A549 (cell line): ENCODE measurements around the gene PEPD. TPM values are rescaled to one million over a fixed set of nuclear protein-coding genes. Genes with fewer than 3 reads are reported as not detected.

ENCODE experiments used
- ATAC-seq, 2 experiments: fragments of 200-7000 bp in 1 of 2; fragments of >200 bp in 1 of 2; cut with Nextera tagmentation in 1 of 2; cut with Tn5 transposase in 1 of 2; 3 replicates each; pipeline versions ENCODE4 v1.8.0 to v1.9.1; 2018 to 2020; ENCODE audit warnings: mild to moderate bottlenecking in 1 of 2, moderate library complexity in 1 of 2
- CTCF ChIA-PET: fragments of 300-600 bp; sonication (Branson Sonifier 250); formaldehyde crosslinking; extraction: SDS; loops from one replicate; lab custom pipeline; 2021; ENCODE audit warnings: antibody characterized with exemption, inconsistent platforms; lab: Yijun Ruan, JAX
- POLR2A ChIA-PET: fragments of 350-600 bp; formaldehyde crosslinking; extraction: SDS; loops from one replicate; lab custom pipeline; 2021; ENCODE audit warnings: antibody characterized with exemption, inconsistent platforms; lab: Yijun Ruan, JAX
- DNase-seq, 2 experiments: peaks; one replicate each; pipeline versions ENCODE4 v3.0.0 to v3.0.0-alpha.2; 2011 to 2016; ENCODE audit warnings: low read depth in 1 of 2, low spot score in 1 of 2
- FAIRE-seq: peaks from 2 replicates; lab custom pipeline; 2011; peaks lifted over from hg19 to GRCh38; lab: Jason Lieb, UNC
- H3K27ac ChIP-seq, 2 experiments: fragments of >200 bp; sonication (Bioruptor Twin); formaldehyde crosslinking; 3 replicates each; pipeline ENCODE4 v1.5.1; 2016 to 2017
- H3K4me1 ChIP-seq: fragments of >200 bp; sonication (Bioruptor Twin); formaldehyde crosslinking; 3 replicates; pipeline ENCODE4 v1.6.1; 2016
- H3K4me2 ChIP-seq: fragments of >200 bp; sonication (Bioruptor Twin); formaldehyde crosslinking; 3 replicates; pipeline ENCODE4 v1.6.1; 2016
- H3K4me3 ChIP-seq: fragments of >200 bp; sonication (Bioruptor Twin); formaldehyde crosslinking; 3 replicates; pipeline ENCODE4 v1.5.1; 2016
- H3K9me3 ChIP-seq: fragments of >200 bp; sonication (Bioruptor Twin); formaldehyde crosslinking; 3 replicates; pipeline ENCODE4 v1.6.1; 2016
- ATOH8 ChIP-seq: fragments of 250-450 bp; sonication (Bioruptor Pico); IDR thresholded peaks from 2 replicates; pipeline ENCODE4 v1.5.0; 2020; ENCODE audit warnings: low read depth, mild to moderate bottlenecking, moderate library complexity
- BHLHE40 ChIP-seq: IDR thresholded peaks from 2 replicates; pipeline ENCODE4 v1.6.1; 2012; ENCODE audit warnings: low read depth, low read length, inconsistent platforms
- CBX2 ChIP-seq: fragments of 200-600 bp; sonication (generic); IDR thresholded peaks from 2 replicates; pipeline ENCODE4 v1.6.1; 2016; ENCODE audit warnings: low read depth, mild to moderate bottlenecking, borderline replicate concordance
- CBX8 ChIP-seq: fragments of 200-600 bp; sonication (generic); IDR thresholded peaks from 2 replicates; pipeline ENCODE4 v1.6.1; 2016
- CEBPB ChIP-seq, 2 experiments: fragments of >200 bp in 1 of 2; sonication (Bioruptor Twin) in 1 of 2; formaldehyde crosslinking in 1 of 2; IDR thresholded peaks; 2 replicates each; pipeline ENCODE4 v1.6.1; 2012 to 2016
- FOXS1 ChIP-seq: fragments of 250-450 bp; sonication (Bioruptor Pico); IDR thresholded peaks from 2 replicates; pipeline ENCODE4 v1.5.0; 2020; ENCODE audit warnings: mild to moderate bottlenecking, moderate library complexity
- GATA3 ChIP-seq: IDR thresholded peaks from 2 replicates; pipeline ENCODE4 v1.6.1; 2012; ENCODE audit warnings: borderline replicate concordance
- HOXB13 ChIP-seq: fragments of 250-450 bp; sonication (Bioruptor Pico); IDR thresholded peaks from 2 replicates; pipeline ENCODE4 v1.5.0; 2020; ENCODE audit warnings: low read depth, mild to moderate bottlenecking, moderate library complexity
- JUNB ChIP-seq: fragments of >200 bp; sonication (Bioruptor Twin); formaldehyde crosslinking; IDR thresholded peaks from 2 replicates; pipeline ENCODE4 v1.6.1; 2016
- MAZ ChIP-seq: fragments of 150-350 bp; IDR thresholded peaks from 2 replicates; pipeline ENCODE4 v1.6.1; 2014; ENCODE audit warnings: antibody characterized with exemption, low read depth, low read length, borderline replicate concordance
- MYC ChIP-seq: IDR thresholded peaks from 2 replicates; pipeline ENCODE4 v1.6.1; 2012; ENCODE audit warnings: mild to moderate bottlenecking, inconsistent platforms, low read length, improper control_type of control experiment, borderline replicate concordance
- NR3C1 ChIP-seq: fragments of >200 bp; sonication (Bioruptor Twin); formaldehyde crosslinking; IDR thresholded peaks from 3 replicates; pipeline ENCODE4 v1.6.1; 2017
- PHF8 ChIP-seq: fragments of 200-600 bp; sonication (generic); IDR thresholded peaks from 2 replicates; pipeline ENCODE4 v1.6.1; 2016; ENCODE audit warnings: low read depth, mild to moderate bottlenecking, antibody characterized with exemption, moderate library complexity, borderline replicate concordance
- POLR2AphosphoS2 ChIP-seq: conservative IDR thresholded peaks from 2 replicates; pipeline ENCODE4 v1.6.1; 2012; ENCODE audit warnings: low read length, improper control_type of control experiment, inconsistent platforms
- RFX5 ChIP-seq: fragments of 450-650 bp; IDR thresholded peaks from 2 replicates; pipeline ENCODE4 v1.7.1; 2014; ENCODE audit warnings: antibody characterized with exemption, mild to moderate bottlenecking, moderate library complexity
- SREBF2 ChIP-seq: fragments of 450-650 bp; IDR thresholded peaks from 2 replicates; pipeline ENCODE4 v1.6.1; 2014; ENCODE audit warnings: mild to moderate bottlenecking, moderate library complexity
- TFCP2L1 ChIP-seq: fragments of 250-450 bp; sonication (Bioruptor Pico); IDR thresholded peaks from 2 replicates; pipeline ENCODE4 v1.5.0; 2021; ENCODE audit warnings: mild to moderate bottlenecking
- TP53 ChIP-seq: fragments of 250-450 bp; sonication (Bioruptor Pico); IDR thresholded peaks from 2 replicates; pipeline ENCODE4 v1.5.0; 2021; ENCODE audit warnings: mild to moderate bottlenecking, moderate library complexity
- USF2 ChIP-seq: fragments of 450-650 bp; IDR thresholded peaks from 2 replicates; pipeline ENCODE4 v1.6.1; 2014; ENCODE audit warnings: antibody characterized with exemption
- WGBS: methylation state at CpG from one replicate; pipeline ENCODE4 v1.1.6; 2017; ENCODE audit errors: missing lambda C conversion rate; 5-methylcytosine and 5-hydroxymethylcytosine counted together
- polyA plus RNA-seq, 4 experiments: library from polyadenylated mRNA; depleted of rRNA in 3 of 4; stranded (reverse); fragments of >200 nt; fragmentation: RNase III in 1 of 4; extraction: RNeasy Plus Mini Kit Qiagen cat#74134 plus additional on column Dnase treatment in 1 of 4; gene quantifications; 2 replicates in 3 of 4; 3 replicates in 1 of 4; pipeline ENCODE4 v1.2.3, GENCODE V29; 2011 to 2017
- TF ChIP-seq, protein P1 (sequence below): IDR thresholded peaks from 2 replicates; pipeline ENCODE4 v1.6.1; 2012; ENCODE audit warnings: low read depth, borderline replicate concordance
- TF ChIP-seq, protein P2 (sequence below): fragments of >200 bp; sonication (Bioruptor Twin); formaldehyde crosslinking; IDR thresholded peaks from 3 replicates; pipeline ENCODE4 v1.5.1; 2016

PEPD gene
- polyA plus RNA-seq, 2 of the 4 experiments (the other 2 are of a cell fraction), result 85.5 to 100 TPM

DNA sequence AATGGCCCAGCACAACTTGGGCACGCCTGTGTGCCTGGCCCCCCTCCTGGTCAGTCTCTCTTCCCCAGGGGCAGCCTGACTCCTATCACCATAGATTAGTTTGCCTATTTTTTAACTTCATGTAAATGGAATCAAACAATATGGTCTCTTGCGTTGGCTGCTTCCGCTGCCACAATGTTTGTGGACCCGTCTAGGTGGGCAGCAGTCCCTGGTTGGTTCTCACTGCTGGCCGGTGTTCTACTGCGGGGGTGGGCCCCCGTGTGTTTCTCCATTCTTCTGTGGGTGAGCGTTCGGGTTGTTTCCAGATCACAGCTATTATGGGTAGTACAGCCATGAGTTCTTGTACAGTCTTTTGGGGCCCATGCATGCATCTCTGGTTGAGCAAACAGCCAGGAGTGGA, 100.8 kb downstream of the PEPD start:
- ChIA-PET POLR2A (interaction anchor here (0.6 to 1.2 kb wide), 2 partner anchors 118 to 824 kb away, joined by 3 read pairs; partner anchors contain the start of gene CEBPA), CTCF (interaction anchor here (0.7 to 35.6 kb wide), 9 partner anchors 9 to 676 kb away, joined by 3 to 1493 read pairs (median 30); partner anchors contain the start of genes CEBPA and SLC7A10)
- Histone ChIP-seq H3K4me3 (no peak overlapping the region), H3K4me1 (no peaks in the 10 kb centered on the region), H3K9me3 (no peaks in the 10 kb centered on the region), H3K4me2 (no peak overlapping the region), H3K27ac (no peak overlapping the region)
- TF ChIP-seq RFX5 (no peak), CBX2 (no peak)
- no peak for FAIRE-seq
- WGBS, result 88% methylated on average over 9 of the region's 9 CpGs
- no peak for ATAC-seq
- DNase-seq, result no peak

DNA sequence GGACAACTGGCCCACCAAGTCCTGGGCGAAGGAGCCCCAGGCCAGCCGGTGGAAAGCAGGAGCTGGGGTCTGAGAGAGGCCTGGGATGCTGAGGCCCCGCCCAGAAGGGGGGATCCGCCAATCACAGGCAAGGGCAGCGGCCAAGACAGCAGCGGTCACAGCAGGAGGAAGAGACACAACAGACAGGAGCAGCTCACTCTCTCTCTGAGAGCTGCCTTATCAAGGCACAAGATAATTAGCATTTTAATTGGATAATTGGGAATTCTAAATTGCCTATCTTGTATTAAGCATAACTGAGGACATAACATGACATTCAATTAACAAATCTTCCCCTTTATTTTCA, 101.8 kb downstream of the PEPD start:
- CTCF ChIA-PET, result interaction anchor here (1.4 to 35.6 kb wide), 10 partner anchors 10 to 677 kb away, joined by 3 to 1493 read pairs (median 56); no protein-coding TSS in a partner anchor
- Histone ChIP-seq H3K4me1 (no peaks in the 10 kb centered on the region), H3K27ac (no peak overlapping the region), H3K9me3 (no peaks in the 10 kb centered on the region), H3K4me2 (no peak overlapping the region), H3K4me3 (no peak overlapping the region)
- ATAC-seq (no peak), FAIRE-seq (peak; percentile 18), DNase-seq (no peak)
- POLR2A ChIA-PET, result interaction anchor here (1.2 kb wide), 1 partner anchor 117 kb away, joined by 3 read pairs; the partner anchor contains the start of gene CEBPA
- no peak for TF ChIP-seq NR3C1
- TF ChIP-seq TP53 (CRISPR knock-in tag), result no peak
- TF ChIP-seq GATA3, result no peak
- no peak for TF ChIP-seq CBX8
- TF ChIP-seq JUNB, result no peak
- TF ChIP-seq USF2, result no peak
- no peak for TF ChIP-seq PHF8
- TF ChIP-seq TFCP2L1 (CRISPR knock-in tag), result no peak
- no peak for TF ChIP-seq MYC
- no peak for TF ChIP-seq FOXS1 (CRISPR knock-in tag)
- TF ChIP-seq SREBF2, result no peak
- TF ChIP-seq, protein P1, sequence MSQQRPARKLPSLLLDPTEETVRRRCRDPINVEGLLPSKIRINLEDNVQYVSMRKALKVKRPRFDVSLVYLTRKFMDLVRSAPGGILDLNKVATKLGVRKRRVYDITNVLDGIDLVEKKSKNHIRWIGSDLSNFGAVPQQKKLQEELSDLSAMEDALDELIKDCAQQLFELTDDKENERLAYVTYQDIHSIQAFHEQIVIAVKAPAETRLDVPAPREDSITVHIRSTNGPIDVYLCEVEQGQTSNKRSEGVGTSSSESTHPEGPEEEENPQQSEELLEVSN, result no peak
- no peak for TF ChIP-seq MAZ
- TF ChIP-seq, protein P2, sequence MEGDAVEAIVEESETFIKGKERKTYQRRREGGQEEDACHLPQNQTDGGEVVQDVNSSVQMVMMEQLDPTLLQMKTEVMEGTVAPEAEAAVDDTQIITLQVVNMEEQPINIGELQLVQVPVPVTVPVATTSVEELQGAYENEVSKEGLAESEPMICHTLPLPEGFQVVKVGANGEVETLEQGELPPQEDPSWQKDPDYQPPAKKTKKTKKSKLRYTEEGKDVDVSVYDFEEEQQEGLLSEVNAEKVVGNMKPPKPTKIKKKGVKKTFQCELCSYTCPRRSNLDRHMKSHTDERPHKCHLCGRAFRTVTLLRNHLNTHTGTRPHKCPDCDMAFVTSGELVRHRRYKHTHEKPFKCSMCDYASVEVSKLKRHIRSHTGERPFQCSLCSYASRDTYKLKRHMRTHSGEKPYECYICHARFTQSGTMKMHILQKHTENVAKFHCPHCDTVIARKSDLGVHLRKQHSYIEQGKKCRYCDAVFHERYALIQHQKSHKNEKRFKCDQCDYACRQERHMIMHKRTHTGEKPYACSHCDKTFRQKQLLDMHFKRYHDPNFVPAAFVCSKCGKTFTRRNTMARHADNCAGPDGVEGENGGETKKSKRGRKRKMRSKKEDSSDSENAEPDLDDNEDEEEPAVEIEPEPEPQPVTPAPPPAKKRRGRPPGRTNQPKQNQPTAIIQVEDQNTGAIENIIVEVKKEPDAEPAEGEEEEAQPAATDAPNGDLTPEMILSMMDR, result no peak
- TF ChIP-seq CBX2, result no peak
- TF ChIP-seq CEBPB (IDR thresholded peaks at IDR 0.05), result no peak
- TF ChIP-seq, all 56 proteins: peak for 0
- WGBS, result 51% methylated on average over 6 of the region's 6 CpGs

DNA sequence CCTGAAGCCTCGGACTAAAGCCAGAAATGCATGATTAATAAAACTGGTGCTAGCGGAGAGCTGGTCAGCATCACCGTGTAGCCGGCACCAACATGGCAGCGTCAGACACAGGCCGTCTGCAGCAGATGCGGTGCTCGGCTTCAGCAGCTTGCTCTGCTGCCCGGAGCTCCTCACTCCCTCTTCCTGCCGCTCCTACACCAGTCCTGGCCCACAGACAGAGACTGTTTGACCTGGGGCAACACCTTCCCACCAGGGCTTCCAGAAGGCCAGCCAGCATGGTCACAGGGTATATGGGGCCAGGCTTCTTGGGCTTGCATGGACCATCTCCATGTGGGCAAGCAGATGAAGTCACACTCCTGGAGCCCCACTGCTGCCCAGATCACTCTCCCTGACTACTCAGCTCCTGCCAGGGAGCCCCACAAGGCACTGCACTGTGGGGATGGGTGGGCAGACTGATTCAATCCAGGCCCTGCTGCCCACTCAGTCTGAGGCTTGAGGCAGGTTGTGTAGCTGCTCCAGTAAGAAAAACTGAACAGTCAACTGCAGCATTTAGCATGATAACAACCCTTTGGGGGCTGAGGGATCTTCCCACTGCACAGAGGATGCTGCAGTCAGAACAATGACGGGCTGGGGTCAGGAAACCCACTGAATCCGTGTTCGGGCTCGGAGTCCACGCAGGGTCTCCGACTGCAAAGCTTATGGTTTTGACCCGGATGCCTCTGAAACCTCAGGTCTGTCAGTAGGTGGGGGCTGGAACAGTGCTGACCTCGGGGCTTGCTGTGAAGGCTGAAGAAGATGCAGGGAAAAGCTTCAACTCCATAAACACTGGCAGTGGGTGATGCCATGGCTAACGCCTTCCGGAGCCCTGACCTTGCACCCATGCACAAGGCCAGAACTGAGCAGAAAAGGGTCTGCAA, 102.5 kb downstream of the PEPD start:
- 81% methylated on average over 20 of the region's 20 CpGs for WGBS
- Histone ChIP-seq H3K4me3 (no peak overlapping the region), H3K4me2 (no peak overlapping the region), H3K27ac (no peak overlapping the region), H3K9me3 (no peaks in the 10 kb centered on the region), H3K4me1 (no peaks in the 10 kb centered on the region)
- ATAC-seq (0 out of 6 replicates have a peak, but pooled peaks of 1 of the 2 experiments have one; percentile 6), DNase-seq (no peak), FAIRE-seq (no peak)
- CTCF ChIA-PET, result interaction anchor here (0.6 to 35.6 kb wide), 18 partner anchors 11 to 678 kb away, joined by 3 to 1493 read pairs (median 4); no protein-coding TSS in a partner anchor
- POLR2A ChIA-PET, result no interaction called here
- TF ChIP-seq ATOH8 (CRISPR knock-in tag), result no peak
- TF ChIP-seq BHLHE40, result peak; percentile 10; the same call in 1 of the 2 replicates
- no peak for TF ChIP-seq POLR2AphosphoS2
- no peak for TF ChIP-seq HOXB13 (CRISPR knock-in tag)
- TF ChIP-seq MAZ, result no peak
